ENCODE data around the gene OPA1. TPM values are rescaled to one million over a fixed set of nuclear protein-coding genes. Genes with fewer than 3 reads are reported as not detected.

The OPA1 gene
- total RNA-seq, 1 experiment from 2014 or later, result 72.0 TPM

- no peak for DNase-seq (ENCODE audit: low read depth, low spot score)
- H3K27ac ChIP-seq (ENCODE audit: low read depth, low read length), result no peak overlapping the region
- POLR2A ChIA-PET, result no interaction called here
These were observed 63.9 kb downstream of the OPA1 start for GRCh38 chr3:193656878-193657282.

DNA sequence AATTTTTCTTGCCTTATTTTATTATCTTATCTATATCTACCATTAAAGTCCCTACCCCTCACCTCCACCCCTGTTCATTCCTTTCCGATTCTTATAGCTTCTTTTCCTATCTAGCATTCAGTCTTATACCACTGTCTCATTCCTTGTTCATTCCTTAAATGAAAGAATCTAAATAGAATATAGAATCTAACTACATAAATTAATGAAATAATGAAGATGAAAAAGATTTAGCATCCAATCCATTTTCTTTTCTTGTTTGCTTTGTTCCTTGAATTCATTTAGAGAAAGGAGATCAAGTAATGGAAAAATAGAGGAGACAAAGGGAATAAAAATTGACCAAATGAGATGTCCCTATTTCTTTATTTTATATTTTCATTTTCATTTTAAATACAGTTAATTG lies 67.2 kb downstream of the OPA1 start:
- intact Hi-C loops (cut with micrococcal nuclease), result loop anchor here (10.0 kb wide), 1 partner anchor 745 kb away; no protein-coding TSS in a partner anchor
- H3K27me3 ChIP-seq (ENCODE audit: insufficient read depth, low read length), result no peaks in the 10 kb centered on the region
- H2AFZ ChIP-seq (ENCODE audit: low read depth, low read length, poor library complexity, severe bottlenecking), result no peak overlapping the region
- H3K4me3 ChIP-seq (replicated peaks in 1 of 2; ENCODE audit: low read depth in 1 of 2, low read length in 2 of 2), result no peak overlapping the region
- no peak overlapping the region for H3K9ac ChIP-seq (ENCODE audit: low read length)
- DNase-seq (ENCODE audit: low read depth, low spot score), result no peak
- no TSS peak for BruUV-seq (replicated peaks)
- no peaks in the 10 kb centered on the region for H3K79me2 ChIP-seq (ENCODE audit: insufficient read depth, low read length)
- H3K9me3 ChIP-seq (ENCODE audit: control insufficient read depth in 1 of 2, insufficient read depth in 1 of 2, low read depth in 1 of 2, low read length in 2 of 2), result no peaks in the 10 kb centered on the region
- H4K20me1 ChIP-seq (ENCODE audit: insufficient read depth), result no peaks in the 10 kb centered on the region
- H3K9me2 ChIP-seq (ENCODE audit: insufficient read depth), result no peaks in the 10 kb centered on the region
- H3K4me1 ChIP-seq (ENCODE audit: control insufficient read depth in 1 of 2, insufficient read depth in 2 of 2, low read length in 2 of 2), result no peaks in the 10 kb centered on the region
- no peak for ATAC-seq
- ChIA-PET CTCF (no interaction called here), POLR2A (interaction anchor here (0.8 kb wide), 1 partner anchor 13 kb away, joined by 3 read pairs; no protein-coding TSS in a partner anchor), RAD21 (ENCODE audit: low non-redundant PET in 1 of 2, low total read pairs in 2 of 2, uncharacterized antibody in 2 of 2, unreplicated experiment in 2 of 2) (no interaction called here)
- H3K27ac ChIP-seq (ENCODE audit: low read depth, low read length), result no peak overlapping the region
- H3K36me3 ChIP-seq (ENCODE audit: control insufficient read depth in 1 of 2, insufficient read depth in 2 of 2, low read length in 2 of 2), result peaks cover 18 to 32% of the 10 kb centered on the region in 2 experiments
- H3K4me2 ChIP-seq (ENCODE audit: low read length), result no peak overlapping the region
- TF ChIP-seq ZNF274 (IDR thresholded peaks at IDR 0.05; ENCODE audit: low read depth, low read length) (no peak), RAD21 (IDR thresholded peaks at IDR 0.05; ENCODE audit: low read depth) (no peak), ZFX (IDR thresholded peaks at IDR 0.05) (no peak), SP1 (IDR thresholded peaks at IDR 0.05; ENCODE audit: low read depth) (no peak), POLR2A (IDR thresholded peaks at IDR 0.05; ENCODE audit: borderline replicate concordance, extremely low read depth, insufficient read depth, insufficient read length) (no peak), REST (IDR thresholded peaks at IDR 0.05; ENCODE audit: low read depth) (no peak), CEBPB (IDR thresholded peaks at IDR 0.05; ENCODE audit: low read depth) (no peak), JUND (IDR thresholded peaks at IDR 0.05) (no peak), ELF1 (IDR thresholded peaks at IDR 0.05; ENCODE audit: borderline replicate concordance, low read depth) (no peak), YY1 (IDR thresholded peaks at IDR 0.05; ENCODE audit: extremely low read depth, insufficient replicate concordance, low read depth, low read length) (no peak)
- TF ChIP-seq, protein P1, sequence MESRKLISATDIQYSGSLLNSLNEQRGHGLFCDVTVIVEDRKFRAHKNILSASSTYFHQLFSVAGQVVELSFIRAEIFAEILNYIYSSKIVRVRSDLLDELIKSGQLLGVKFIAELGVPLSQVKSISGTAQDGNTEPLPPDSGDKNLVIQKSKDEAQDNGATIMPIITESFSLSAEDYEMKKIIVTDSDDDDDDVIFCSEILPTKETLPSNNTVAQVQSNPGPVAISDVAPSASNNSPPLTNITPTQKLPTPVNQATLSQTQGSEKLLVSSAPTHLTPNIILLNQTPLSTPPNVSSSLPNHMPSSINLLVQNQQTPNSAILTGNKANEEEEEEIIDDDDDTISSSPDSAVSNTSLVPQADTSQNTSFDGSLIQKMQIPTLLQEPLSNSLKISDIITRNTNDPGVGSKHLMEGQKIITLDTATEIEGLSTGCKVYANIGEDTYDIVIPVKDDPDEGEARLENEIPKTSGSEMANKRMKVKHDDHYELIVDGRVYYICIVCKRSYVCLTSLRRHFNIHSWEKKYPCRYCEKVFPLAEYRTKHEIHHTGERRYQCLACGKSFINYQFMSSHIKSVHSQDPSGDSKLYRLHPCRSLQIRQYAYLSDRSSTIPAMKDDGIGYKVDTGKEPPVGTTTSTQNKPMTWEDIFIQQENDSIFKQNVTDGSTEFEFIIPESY (IDR thresholded peaks at IDR 0.05; ENCODE audit: extremely low read depth, insufficient replicate concordance, low read length), result no peak
- TF ChIP-seq, protein P2, sequence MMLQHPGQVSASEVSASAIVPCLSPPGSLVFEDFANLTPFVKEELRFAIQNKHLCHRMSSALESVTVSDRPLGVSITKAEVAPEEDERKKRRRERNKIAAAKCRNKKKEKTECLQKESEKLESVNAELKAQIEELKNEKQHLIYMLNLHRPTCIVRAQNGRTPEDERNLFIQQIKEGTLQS (IDR thresholded peaks at IDR 0.05), result no peak

More at GRCh38 chr3:193656878-193657282, 63.9 kb downstream of the OPA1 start:
- H3K27me3 ChIP-seq (ENCODE audit: insufficient read depth, low read length), result no peaks in the 10 kb centered on the region
- ChIA-PET RAD21 (ENCODE audit: low non-redundant PET in 1 of 2, low total read pairs in 2 of 2, uncharacterized antibody in 2 of 2, unreplicated experiment in 2 of 2) (no interaction called here), CTCF (interaction anchor here (1.2 kb wide), 1 partner anchor 8 kb away, joined by 4 read pairs; no protein-coding TSS in a partner anchor)
- no peak overlapping the region for H2AFZ ChIP-seq (ENCODE audit: low read depth, low read length, poor library complexity, severe bottlenecking)
- H3K36me3 ChIP-seq (ENCODE audit: control insufficient read depth in 1 of 2, insufficient read depth in 2 of 2, low read length in 2 of 2), result peaks cover 16 to 23% of the 10 kb centered on the region in 2 experiments
- H3K4me2 ChIP-seq (ENCODE audit: low read length), result no peak overlapping the region
- no peaks in the 10 kb centered on the region for H3K79me2 ChIP-seq (ENCODE audit: insufficient read depth, low read length)
- ATAC-seq, result no peak
- intact Hi-C loops (cut with micrococcal nuclease), result no loop called here
- H3K9me3 ChIP-seq (ENCODE audit: control insufficient read depth in 1 of 2, insufficient read depth in 1 of 2, low read depth in 1 of 2, low read length in 2 of 2), result no peaks in the 10 kb centered on the region
- BruUV-seq (replicated peaks), result no TSS peak
- no peak overlapping the region for H3K9ac ChIP-seq (ENCODE audit: low read length)
- no peak for TF ChIP-seq TCF7L2 (IDR thresholded peaks at IDR 0.05; ENCODE audit: borderline replicate concordance, extremely low read depth, insufficient read depth, insufficient read length)
- no peak for TF ChIP-seq SP1 (IDR thresholded peaks at IDR 0.05; ENCODE audit: low read depth)
- no peak for TF ChIP-seq POLR2A (IDR thresholded peaks at IDR 0.05; ENCODE audit: borderline replicate concordance, extremely low read depth, insufficient read depth, insufficient read length)
- TF ChIP-seq ZNF274 (IDR thresholded peaks at IDR 0.05; ENCODE audit: low read depth, low read length), result no peak
- no peak for TF ChIP-seq CBX3 (IDR thresholded peaks at IDR 0.05; ENCODE audit: low read depth)
- no peak for TF ChIP-seq JUND (IDR thresholded peaks at IDR 0.05)
- no peak for TF ChIP-seq ZFX (IDR thresholded peaks at IDR 0.05)
- TF ChIP-seq MAX (IDR thresholded peaks at IDR 0.05), result no peak
- no peaks in the 10 kb centered on the region for H3K9me2 ChIP-seq (ENCODE audit: insufficient read depth)
- H4K20me1 ChIP-seq (ENCODE audit: insufficient read depth), result no peaks in the 10 kb centered on the region
- no peaks in the 10 kb centered on the region for H3K4me1 ChIP-seq (ENCODE audit: control insufficient read depth in 1 of 2, insufficient read depth in 2 of 2, low read length in 2 of 2)
- no peak overlapping the region for H3K4me3 ChIP-seq (replicated peaks in 1 of 2; ENCODE audit: low read depth in 1 of 2, low read length in 2 of 2)

Data from HCT116 (cell line).